Endothelial cell of umbilical vein (primary cell): ENCODE results near the gene DISP2. TPM values are rescaled to one million over a fixed set of nuclear protein-coding genes. Genes with fewer than 3 reads are reported as not detected.

Source experiments
- BruUV-seq: library from RNA; stranded (reverse); fragments of 400-500 nt; replicated peaks from 2 replicates; lab custom pipeline; 2021; lab: Mats Ljungman, UMichigan
- CTCF ChIA-PET: fragments of 300-600, 350-600 bp; sonication (Branson Sonifier 250); formaldehyde crosslinking; loops from one replicate; lab custom pipeline; 2021; ENCODE audit warnings: antibody characterized with exemption, inconsistent platforms; lab: Charles Lee
- POLR2A ChIA-PET: fragments of 300-600, 350-600 bp; sonication (Branson Sonifier 250); formaldehyde crosslinking; loops from one replicate; lab custom pipeline; 2021; ENCODE audit warnings: antibody characterized with exemption, inconsistent platforms; lab: Charles Lee
- DNase-seq: peaks from one replicate; pipeline ENCODE4 v3.0.0-alpha.2; 2011; ENCODE audit warnings: low read depth, low spot score
- FAIRE-seq: peaks from 2 replicates; lab custom pipeline; 2011; peaks lifted over from hg19 to GRCh38; lab: Jason Lieb, UNC
- H2AFZ ChIP-seq: 2 replicates; pipeline ENCODE4 v1.6.0; 2012; ENCODE audit warnings: low read depth, low read length, control low read depth, inconsistent platforms
- H3K27ac ChIP-seq: 2 replicates; pipeline ENCODE4 v1.5.1; 2011; ENCODE audit warnings: low read depth, mild to moderate bottlenecking, control low read depth, low read length, moderate library complexity; ENCODE audit not compliant: insufficient read depth
- H3K27me3 ChIP-seq, 2 experiments: 2 replicates each; pipeline versions ENCODE4 v1.6.0 to v1.6.1; 2011; ENCODE audit warnings: low read length in 2 of 2, mixed read lengths in 1 of 2; ENCODE audit not compliant: control insufficient read depth in 2 of 2, insufficient read depth in 2 of 2
- H3K36me3 ChIP-seq, 2 experiments: 2 replicates in 1 of 2; 3 replicates in 1 of 2; pipeline ENCODE4 v1.5.1; 2011; ENCODE audit warnings: low read length in 2 of 2, mild to moderate bottlenecking in 1 of 2, moderate library complexity in 1 of 2; ENCODE audit not compliant: control insufficient read depth in 2 of 2, insufficient read depth in 2 of 2; ENCODE audit errors: extremely low read depth in 1 of 2
- H3K4me1 ChIP-seq: 3 replicates; pipeline ENCODE4 v1.5.1; 2011; ENCODE audit warnings: mild to moderate bottlenecking, low read length; ENCODE audit not compliant: control insufficient read depth, insufficient read depth; ENCODE audit errors: extremely low read depth
- H3K4me2 ChIP-seq: 2 replicates; pipeline ENCODE4 v1.6.1; 2011; ENCODE audit warnings: low read length, control low read depth, mixed read lengths; ENCODE audit not compliant: insufficient read depth
- H3K4me3 ChIP-seq, 3 experiments: fragments of 200-600 bp in 1 of 3; sonication (generic), shearing (Covaris generic) in 1 of 3; replicated peaks in 1 of 3; 2 replicates each; pipeline ENCODE4 v1.5.1; 2011 to 2016; ENCODE audit warnings: control low read depth in 3 of 3, low read length in 3 of 3, mild to moderate bottlenecking in 2 of 3, inconsistent platforms in 1 of 3, low read depth in 1 of 3, moderate library complexity in 1 of 3; ENCODE audit not compliant: insufficient read depth in 1 of 3
- H3K79me2 ChIP-seq: 2 replicates; pipeline ENCODE4 v1.6.0; 2012; ENCODE audit warnings: low read length, inconsistent platforms; ENCODE audit not compliant: control insufficient read depth, insufficient read depth
- H3K9ac ChIP-seq: replicated peaks from 2 replicates; pipeline ENCODE3; 2011; ENCODE audit warnings: low read length, control low read depth; ENCODE audit not compliant: insufficient read depth; ENCODE audit errors: extremely low read depth
- H3K9me1 ChIP-seq: replicated peaks from 3 replicates; pipeline ENCODE4 v1.6.0; 2011; ENCODE audit warnings: mild to moderate bottlenecking, low read length; ENCODE audit not compliant: control insufficient read depth, insufficient read depth; ENCODE audit errors: extremely low read depth
- H3K9me3 ChIP-seq: replicated peaks from 2 replicates; pipeline ENCODE4 v1.5.1; 2012; ENCODE audit warnings: low read length, inconsistent platforms; ENCODE audit not compliant: control insufficient read depth, insufficient read depth
- H4K20me1 ChIP-seq: replicated peaks from 2 replicates; pipeline ENCODE3; 2011; ENCODE audit warnings: mild to moderate bottlenecking, low read length; ENCODE audit not compliant: control insufficient read depth, insufficient read depth; ENCODE audit errors: extremely low read depth
- CTCF ChIP-seq, 2 donors: IDR thresholded peaks; 1 replicate in 1 of 2; 2 replicates in 1 of 2; pipeline ENCODE4 v1.5.1; 2011; ENCODE audit warnings: low read length in 2 of 2, mild to moderate bottlenecking in 2 of 2, moderate library complexity in 2 of 2, control low read depth in 1 of 2, inconsistent platforms in 1 of 2, low read depth in 1 of 2; ENCODE audit not compliant: insufficient read depth in 1 of 2; ENCODE audit errors: extremely low read depth in 1 of 2
- EZH2 ChIP-seq: IDR thresholded peaks from 2 replicates; pipeline ENCODE4 v1.6.1; 2012; ENCODE audit warnings: borderline replicate concordance, low read depth, mild to moderate bottlenecking, moderate library complexity, low read length, inconsistent platforms; ENCODE audit not compliant: severe bottlenecking
- FOS ChIP-seq: IDR thresholded peaks from 2 replicates; pipeline ENCODE4 v1.6.1; 2011; ENCODE audit warnings: mild to moderate bottlenecking, low read length, moderate library complexity, borderline replicate concordance; ENCODE audit not compliant: insufficient read depth
- GATA2 ChIP-seq: IDR thresholded peaks from 2 replicates; pipeline ENCODE4 v1.7.0; 2011; ENCODE audit warnings: low read depth, mild to moderate bottlenecking, moderate library complexity, mixed read lengths, low read length; ENCODE audit not compliant: insufficient read length, insufficient read depth
- JUN ChIP-seq: IDR thresholded peaks from 2 replicates; pipeline ENCODE4 v1.6.1; 2011; ENCODE audit warnings: borderline replicate concordance, low read depth; ENCODE audit not compliant: insufficient read length, insufficient read depth
- MAX ChIP-seq: IDR thresholded peaks from 2 replicates; pipeline ENCODE4 v1.6.1; 2011; ENCODE audit not compliant: insufficient read depth, insufficient read length
- MYC ChIP-seq: IDR thresholded peaks from one replicate; pipeline ENCODE4 v1.6.1; 2011; ENCODE audit warnings: mild to moderate bottlenecking, low read depth, low read length
- POLR2A ChIP-seq: IDR thresholded peaks from 2 replicates; pipeline ENCODE4 v1.6.1; 2012; ENCODE audit warnings: low read depth, mild to moderate bottlenecking, control low read depth, low read length
- POLR2AphosphoS5 ChIP-seq: IDR thresholded peaks from 2 replicates; pipeline ENCODE4 v1.6.1; 2012; ENCODE audit warnings: low read depth, mild to moderate bottlenecking, control low read depth, low read length, moderate library complexity; ENCODE audit not compliant: insufficient read depth
- dilution Hi-C: fragments of 300-500 bp; cut with MboI; formaldehyde crosslinking; loops from one replicate; pipeline ENCODE4 v1.15.0; 2019; ENCODE audit warnings: low sequenced_read_pairs; ENCODE audit not compliant: extremely low pct_ligation_motif_present
- intact Hi-C: fragments of 100-400 bp; cut with micrococcal nuclease; formaldehyde crosslinking; loops from one replicate; pipeline ENCODE4 v1.10.0; 2022
- polyA plus RNA-seq, 4 experiments: library from polyadenylated mRNA; depleted of rRNA in 3 of 4; stranded (reverse) in 3 of 4; unstranded in 1 of 4; fragments of >200 nt; gene quantifications; 2 replicates each; pipeline versions ENCODE4 v1.2.1 to v1.2.3, GENCODE V29; 2011 to 2012; ENCODE audit warnings: missing spikeins in 1 of 4
- total RNA-seq: library from RNA; stranded (reverse); gene quantifications from 2 replicates; pipeline ENCODE4 v1.2.3, GENCODE V29; 2021

The DISP2 gene
- total and polyA plus RNA-seq, 2 donors (not counting 3 experiments of a cell fraction or from before 2014, with no cell fraction given): 0.10 to 1.2 TPM

- Histone ChIP-seq H3K9me1 (no peaks in the 10 kb centered on the region), H3K27me3 (no peaks in the 10 kb centered on the region), H3K36me3 (peaks cover 23 to 53% of the 10 kb centered on the region in 2 experiments), H3K27ac (no peak overlapping the region), H2AFZ (no peak overlapping the region), H3K4me3 (no peak overlapping the region), H3K79me2 (no peaks in the 10 kb centered on the region), H3K4me1 (no peaks in the 10 kb centered on the region), H3K9ac (no peak overlapping the region), H3K9me3 (no peaks in the 10 kb centered on the region), H4K20me1 (no peaks in the 10 kb centered on the region), H3K4me2 (no peak overlapping the region)
- ChIA-PET CTCF (interaction anchor here (0.6 kb wide), 1 partner anchor 91 kb away, joined by 3 read pairs; no protein-coding TSS in a partner anchor), POLR2A (no interaction called here)
- no peak for TF ChIP-seq CTCF (IDR thresholded peaks at IDR 0.05; ENCODE audit: extremely low read depth in 1 of 2, insufficient read depth in 1 of 2, low read depth in 1 of 2, low read length in 2 of 2)
- TF ChIP-seq GATA2: no peak
- TF ChIP-seq POLR2AphosphoS5: no peak
- no peak for TF ChIP-seq EZH2
- DNase-seq (no peak), FAIRE-seq (no peak)
- dilution Hi-C loops (no loop called here), intact Hi-C loops (no loop called here)
- BruUV-seq: no TSS peak
These were observed 55.0 kb downstream of the DISP2 start for GRCh38 chr15:40413036-40413435.

- Histone ChIP-seq H3K36me3 (peaks cover 21 to 50% of the 10 kb centered on the region in 2 experiments), H3K27me3 (no peaks in the 10 kb centered on the region), H3K79me2 (no peaks in the 10 kb centered on the region), H3K27ac (no peak overlapping the region), H3K4me1 (no peaks in the 10 kb centered on the region), H3K4me2 (no peak overlapping the region), H4K20me1 (no peaks in the 10 kb centered on the region), H2AFZ (no peak overlapping the region), H3K9me3 (no peaks in the 10 kb centered on the region), H3K9me1 (no peaks in the 10 kb centered on the region), H3K4me3 (no peak overlapping the region), H3K9ac (no peak overlapping the region)
- no peak for DNase-seq
- POLR2A ChIA-PET: no interaction called here
- no peak for TF ChIP-seq EZH2
- TF ChIP-seq GATA2: no peak
- TF ChIP-seq FOS: no peak
- no peak for TF ChIP-seq JUN
- TF ChIP-seq CTCF (IDR thresholded peaks at IDR 0.05; ENCODE audit: extremely low read depth in 1 of 2, insufficient read depth in 1 of 2, low read depth in 1 of 2, low read length in 2 of 2): no peak
- TF ChIP-seq POLR2AphosphoS5: no peak
- no peak for TF ChIP-seq MYC
- TF ChIP-seq MAX: no peak
- TF ChIP-seq POLR2A: no peak
- no peak for FAIRE-seq
- dilution Hi-C loops: no loop called here
- CTCF ChIA-PET: interaction anchor here (1.0 to 1.7 kb wide), 5 partner anchors 9 to 136 kb away, joined by 3 to 7 read pairs (median 4); partner anchors contain the start of gene IVD
- no TSS peak for BruUV-seq
- intact Hi-C loops: no loop called here
These were observed 56.8 kb downstream of the DISP2 start for GRCh38 chr15:40414816-40415215.
